Naive thymus-derived CD8-positive, alpha-beta T cell (primary cell): ENCODE measurements around the gene PREB. TPM values are rescaled to one million over a fixed set of nuclear protein-coding genes. Genes with fewer than 3 reads are reported as not detected.

Experiments
- ATAC-seq, 2 donors: fragments of 150-1000 bp; cut with Tn5 transposase in 1 of 2; sonication (Bioruptor Pico), chemical (Tn5 transposase) in 1 of 2; 1 replicate in 1 of 2; 2 replicates in 1 of 2; pipeline ENCODE4 v1.10.0; 2021; ENCODE audit warnings: mild to moderate bottlenecking in 2 of 2, moderate library complexity in 2 of 2
- POLR2A ChIA-PET: fragments of 350-600 bp; sonication (Branson Sonifier 250); formaldehyde crosslinking; loops from one replicate; lab custom pipeline; 2021; ENCODE audit warnings: antibody characterized with exemption; lab: Charles Lee
- DNase-seq, 10 donors: peaks; one replicate each; pipeline versions ENCODE4 v3.0.0 to v3.0.0-alpha.2; 2020 to 2022
- H3K27ac Mint-ChIP-seq, 10 donors: one replicate each; pipeline ENCODE4 v1.8.0; 2020 to 2022; ENCODE audit warnings: mild to moderate bottlenecking in 10 of 10, mixed read lengths in 10 of 10, moderate library complexity in 4 of 10, inconsistent platforms in 1 of 10
- H3K27me3 Mint-ChIP-seq, 5 donors: one replicate each; pipeline ENCODE4 v1.8.0; 2021 to 2022; ENCODE audit warnings: mixed read lengths in 5 of 5
- H3K36me3 Mint-ChIP-seq, 3 donors: one replicate each; pipeline ENCODE4 v1.8.0; 2020 to 2022; ENCODE audit warnings: mixed read lengths in 3 of 3, mild to moderate bottlenecking in 2 of 3, inconsistent platforms in 1 of 3
- H3K4me1 Mint-ChIP-seq, 4 donors: one replicate each; pipeline ENCODE4 v1.8.0; 2021 to 2022; ENCODE audit warnings: mixed read lengths in 4 of 4
- H3K4me3 Mint-ChIP-seq, 10 donors: one replicate each; pipeline ENCODE4 v1.8.0; 2020 to 2022; ENCODE audit warnings: mild to moderate bottlenecking in 10 of 10, mixed read lengths in 10 of 10, moderate library complexity in 6 of 10, inconsistent platforms in 1 of 10
- H3K9me3 Mint-ChIP-seq, 9 donors: one replicate each; pipeline ENCODE4 v1.8.0; 2020 to 2022; ENCODE audit warnings: mixed read lengths in 9 of 9, mild to moderate bottlenecking in 3 of 9, inconsistent platforms in 1 of 9, moderate library complexity in 1 of 9
- polyA plus RNA-seq, 3 donors: library from polyadenylated mRNA; unstranded; fragments of 300-500 nt; fragmentation: Illumina TruSeq; gene quantifications; one replicate each; pipeline ENCODE4 v1.2.3, GENCODE V29; 2021
- total RNA-seq, 8 experiments: library from RNA in 2 of 8; stranded (reverse) in 2 of 8; gene quantifications; one replicate each; pipeline ENCODE4 v1.2.3 and lab custom pipeline; 2021 to 2026

The PREB gene
- total and polyA plus RNA-seq, 5 experiments from 2014 or later: 35.9 to 58.4 (median 43.3) TPM

DNA sequence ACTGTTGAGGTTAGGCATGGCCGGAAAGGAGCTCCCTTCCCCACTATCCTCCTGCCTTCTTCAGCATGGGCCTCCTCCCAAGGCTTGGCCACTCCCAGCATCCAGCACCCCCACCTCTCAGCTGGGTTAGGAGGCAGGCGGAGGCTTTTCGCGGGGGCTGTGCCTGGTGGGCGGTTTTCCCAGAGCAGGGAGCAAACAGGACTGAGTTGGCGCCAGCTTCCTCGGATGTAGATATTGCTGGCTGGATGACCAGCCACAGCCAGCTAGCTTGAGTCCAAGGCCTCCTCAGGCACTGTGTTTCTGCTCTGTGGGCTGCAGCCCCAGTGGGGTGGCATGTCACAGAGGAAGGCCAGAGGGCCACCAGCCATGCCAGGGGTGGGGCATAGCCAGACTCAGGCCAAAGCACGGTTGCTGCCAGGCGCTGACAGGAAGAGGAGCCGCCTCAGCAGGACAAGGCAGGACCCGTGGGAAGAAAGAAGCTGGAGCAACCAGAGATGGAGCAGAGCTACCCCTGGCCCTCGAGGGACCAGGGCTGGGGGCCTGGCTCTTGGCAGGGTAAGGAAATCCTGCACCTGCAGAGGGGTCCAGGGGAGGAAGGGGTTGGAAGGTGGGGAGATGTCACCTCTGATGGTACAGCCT is 14.5 kb upstream of the PREB start, which contains the start of gene TCF23:
Gene TCF23, plus strand, starts transcription at position 204 of the 639 bp plus-strand sequence. Its CDS starts 130 bp downstream, at position 334.
- H3K36me3 Mint-ChIP-seq: no peaks in the 10 kb centered on the region
- no peak within 1 kb of the TSS for H3K27ac Mint-ChIP-seq
- peaks cover 0 to 17% (median 11%) of the 10 kb centered on the region in 5 donors for H3K27me3 Mint-ChIP-seq
- no peaks in the 10 kb centered on the region for H3K9me3 Mint-ChIP-seq
- POLR2A ChIA-PET: no interaction called here
- no peak for ATAC-seq
- no peak within 1 kb of the TSS for H3K4me3 Mint-ChIP-seq
- H3K4me1 Mint-ChIP-seq: peaks cover 0 to 2% (median 0%) of the 10 kb centered on the region in 4 donors
- no peak for DNase-seq

DNA sequence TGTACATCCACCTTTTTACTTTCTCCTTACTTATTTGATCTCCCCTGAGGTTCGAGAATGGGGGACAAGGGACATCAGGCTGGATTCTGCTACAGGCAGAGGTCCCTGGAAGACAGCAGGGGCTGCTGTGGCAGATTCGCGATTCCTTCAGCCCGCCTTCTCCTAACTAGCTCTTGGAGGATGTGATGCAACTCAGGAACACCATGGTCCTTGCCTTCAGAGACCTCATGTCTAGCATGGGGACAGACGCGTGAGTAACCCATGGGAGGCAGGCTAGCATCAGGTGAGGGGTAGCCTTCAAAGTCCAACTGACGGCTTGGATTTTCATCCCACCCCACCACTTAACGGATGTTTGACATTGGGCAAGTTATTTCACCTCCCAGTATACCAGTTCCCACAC is 13.5 kb upstream of the PREB start:
- Mint-ChIP-seq H3K9me3 (peaks cover 0 to 2% (median 0%) of the 10 kb centered on the region in 9 donors), H3K27ac (no peak overlapping the region), H3K27me3 (peaks cover 0 to 19% (median 11%) of the 10 kb centered on the region in 5 donors), H3K36me3 (peaks cover 0 to 5% (median 0%) of the 10 kb centered on the region in 3 donors), H3K4me3 (no peak overlapping the region), H3K4me1 (peaks cover 0 to 2% (median 0%) of the 10 kb centered on the region in 4 donors)
- ATAC-seq: no peak
- POLR2A ChIA-PET: no interaction called here
- no peak for DNase-seq

DNA sequence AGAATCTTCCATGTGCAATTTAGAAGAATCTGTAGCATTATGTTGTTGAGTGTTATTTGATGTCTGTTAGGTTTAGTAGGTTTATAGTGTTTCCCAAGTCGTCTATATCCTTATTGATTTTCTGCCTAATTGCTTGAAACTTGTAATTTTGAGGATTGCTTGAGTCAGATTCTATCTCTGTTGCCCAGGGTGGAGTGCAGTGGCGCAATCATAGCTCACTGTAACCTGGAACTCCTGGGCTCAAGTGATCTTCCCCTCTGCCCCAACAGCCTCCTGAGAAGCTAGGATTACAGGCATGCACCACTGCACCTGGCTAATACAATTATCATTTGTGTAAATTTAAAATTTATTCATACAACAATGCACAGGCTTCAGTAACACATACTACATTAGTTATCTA is 11.2 kb upstream of the PREB start:
- no peak overlapping the region for H3K4me3 Mint-ChIP-seq
- H3K27ac Mint-ChIP-seq: no peak overlapping the region
- peaks cover 0 to 4% (median 0%) of the 10 kb centered on the region in 9 donors for H3K9me3 Mint-ChIP-seq
- H3K36me3 Mint-ChIP-seq: peaks cover 0 to 5% (median 0%) of the 10 kb centered on the region in 3 donors
- H3K4me1 Mint-ChIP-seq: peaks cover 0 to 2% (median 0%) of the 10 kb centered on the region in 4 donors
- ATAC-seq: no peak
- POLR2A ChIA-PET: no interaction called here
- DNase-seq: no peak
- peaks cover 0 to 19% (median 11%) of the 10 kb centered on the region in 5 donors for H3K27me3 Mint-ChIP-seq

DNA sequence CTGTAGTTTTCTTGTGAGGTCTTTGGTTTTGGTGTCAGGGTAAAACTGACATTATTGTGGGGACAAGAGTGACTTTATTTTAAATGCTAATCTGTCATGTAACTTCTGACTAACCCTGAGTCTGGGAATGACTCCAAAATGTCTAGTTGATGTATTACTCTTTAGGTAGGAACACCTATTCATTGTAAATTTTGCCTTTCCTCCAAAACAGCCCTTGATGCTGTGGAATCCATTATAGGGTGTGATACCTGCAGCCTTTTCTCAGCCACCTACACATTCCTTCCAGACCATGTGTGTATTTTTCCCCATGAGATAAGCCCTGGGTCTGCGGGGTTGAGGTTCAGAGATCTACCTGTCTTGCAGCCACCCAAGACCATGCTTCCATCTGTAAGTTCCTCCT is 8.8 kb upstream of the PREB start:
- Mint-ChIP-seq H3K27ac (no peak overlapping the region), H3K36me3 (peaks cover 0 to 5% (median 0%) of the 10 kb centered on the region in 3 donors), H3K4me1 (peaks cover 0 to under 1% (median 0%) of the 10 kb centered on the region in 4 donors), H3K27me3 (peaks cover 0 to 18% (median 7%) of the 10 kb centered on the region in 5 donors), H3K9me3 (peaks cover 0 to 4% (median 0%) of the 10 kb centered on the region in 9 donors), H3K4me3 (no peak overlapping the region)
- no peak for ATAC-seq
- POLR2A ChIA-PET: no interaction called here
- DNase-seq: no peak

DNA sequence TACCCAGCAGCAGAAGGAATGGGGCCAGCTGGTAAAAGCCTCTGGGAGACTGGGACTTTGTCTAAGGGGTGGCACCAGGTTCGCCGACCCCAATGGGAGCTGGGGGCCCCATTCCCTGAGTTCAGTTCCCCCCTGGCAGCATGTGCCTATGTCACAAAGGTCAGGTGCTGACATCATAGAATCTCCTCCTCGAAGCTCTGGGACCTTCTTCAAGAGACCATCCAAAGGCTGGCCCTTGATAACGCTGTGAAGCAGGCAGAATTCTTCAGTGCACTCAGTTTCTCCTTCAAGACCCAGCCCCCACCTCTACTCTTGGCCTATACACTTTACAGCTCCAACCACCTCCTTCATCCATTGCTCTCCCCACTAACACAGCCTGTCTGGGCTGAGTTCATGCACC is 4.9 kb upstream of the PREB start, which contains the start of gene PRR30:
Gene PRR30, minus strand, starts transcription at position 101 of the 400 bp plus-strand sequence. CDS start 1,081 bp downstream, outside the sequence.
- DNase-seq: no peak
- peaks cover 2 to 5% (median 4%) of the 10 kb centered on the region in 4 donors for H3K4me1 Mint-ChIP-seq
- H3K4me3 Mint-ChIP-seq: peak within 1 kb of the TSS in 1 of 10 donors; percentile 50
- H3K36me3 Mint-ChIP-seq: peaks cover 0 to 5% (median 1%) of the 10 kb centered on the region in 3 donors
- H3K9me3 Mint-ChIP-seq: peaks cover 0 to 4% (median 0%) of the 10 kb centered on the region in 9 donors
- peaks cover 0 to 3% (median 0%) of the 10 kb centered on the region in 5 donors for H3K27me3 Mint-ChIP-seq
- H3K27ac Mint-ChIP-seq: no peak within 1 kb of the TSS
- POLR2A ChIA-PET: no interaction called here
- no peak for ATAC-seq

DNA sequence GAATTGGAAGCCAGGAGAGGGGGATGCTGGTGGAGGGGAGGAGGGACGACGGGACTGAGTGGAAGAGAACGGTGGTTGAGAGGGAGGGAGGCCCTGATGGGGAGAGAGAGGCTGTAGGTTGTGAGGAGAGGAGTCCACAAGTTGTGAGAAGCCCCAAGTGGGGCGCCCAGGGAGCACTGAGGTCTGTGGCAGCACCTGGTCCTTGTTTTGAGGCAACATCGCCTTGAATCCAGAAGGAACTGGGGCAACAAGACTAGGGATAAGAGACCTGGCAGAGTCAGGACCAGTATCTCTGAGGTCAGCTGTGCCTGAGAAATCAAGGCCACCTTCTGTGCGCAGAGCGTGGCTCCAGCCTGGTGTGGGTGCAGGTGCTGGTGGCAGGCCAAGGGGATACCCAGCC is 3.7 kb upstream of the PREB start:
- Mint-ChIP-seq H3K27me3 (peaks cover 0 to 3% (median 0%) of the 10 kb centered on the region in 5 donors), H3K4me3 (peak overlapping the region in 1 of 10 donors; percentile 50), H3K9me3 (peaks cover 0 to 4% (median 0%) of the 10 kb centered on the region in 9 donors), H3K27ac (peak overlapping the region in 2 of 10 donors; percentile 25 to 70), H3K36me3 (peaks cover 0 to 1% (median 0%) of the 10 kb centered on the region in 3 donors), H3K4me1 (peaks cover 9 to 14% (median 12%) of the 10 kb centered on the region in 4 donors)
- POLR2A ChIA-PET: no interaction called here
- DNase-seq (no peak), ATAC-seq (no peak)

DNA sequence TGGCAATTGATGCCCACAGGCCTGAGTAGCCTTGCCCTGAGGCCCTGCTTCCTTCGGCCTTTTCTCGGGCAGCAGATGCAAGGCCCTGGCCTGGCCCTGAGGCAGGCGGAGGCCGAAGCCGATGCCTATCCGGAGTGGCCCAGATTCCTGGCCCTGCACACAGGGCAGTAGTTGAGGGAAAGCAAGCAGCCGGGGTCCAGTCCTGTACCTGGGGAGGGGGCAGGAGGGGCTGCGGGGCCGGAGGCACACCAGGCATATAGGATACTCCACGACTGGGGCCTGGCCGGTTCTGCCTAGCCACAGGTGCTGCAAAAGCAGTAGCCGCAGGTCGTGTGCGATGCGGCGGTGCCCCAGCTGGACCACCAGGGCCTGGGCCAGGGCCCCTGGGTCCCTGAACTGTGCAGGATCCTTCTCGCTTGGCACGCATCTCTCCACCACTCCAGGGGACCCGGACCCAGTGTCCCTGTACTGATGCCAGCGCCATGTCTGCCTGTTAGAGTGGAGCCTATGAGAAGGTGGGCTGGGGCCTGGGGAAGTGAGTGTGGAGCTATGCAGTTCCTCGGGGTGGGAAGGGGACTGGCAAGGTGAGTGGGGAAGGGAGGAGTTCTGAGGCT is 3.0 kb upstream of the PREB start:
- Mint-ChIP-seq H3K4me3 (no peak overlapping the region), H3K27ac (peak overlapping the region in 1 of 10 donors; percentile 9)

DNA sequence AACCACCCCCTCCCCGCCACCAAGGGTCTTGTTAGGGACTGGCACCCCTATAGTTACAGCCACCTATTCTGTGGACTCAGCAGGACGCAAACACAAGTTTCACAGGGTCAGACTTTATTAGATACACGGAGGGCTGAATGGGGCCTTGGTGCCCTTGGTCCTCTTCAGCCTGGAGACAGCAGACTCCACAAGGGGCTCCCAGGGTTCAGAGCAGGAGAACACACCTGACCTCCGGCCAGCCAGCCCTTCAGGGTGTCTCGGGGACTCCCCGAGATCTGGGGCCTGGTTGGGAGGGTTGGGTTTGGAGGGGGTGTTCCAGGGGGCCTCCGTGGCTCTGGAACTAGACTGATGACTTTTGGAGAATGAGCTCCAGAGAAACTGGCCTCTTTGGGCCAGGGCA is 2.3 kb upstream of the PREB start:
- peak overlapping the region in 1 of 10 donors; percentile 4 for H3K4me3 Mint-ChIP-seq
- H3K36me3 Mint-ChIP-seq: peaks cover 0 to 11% (median 1%) of the 10 kb centered on the region in 3 donors
- POLR2A ChIA-PET: interaction anchor here (0.7 to 1.3 kb wide), 2 partner anchors 13 to 103 kb away, joined by 3 to 4 read pairs; partner anchors contain the start of gene ABHD1
- H3K27ac Mint-ChIP-seq: peak overlapping the region in 2 of 10 donors; percentile 9 to 27
- H3K27me3 Mint-ChIP-seq: no peaks in the 10 kb centered on the region
- DNase-seq (no peak), ATAC-seq (no peak)
- peaks cover 15 to 21% (median 20%) of the 10 kb centered on the region in 4 donors for H3K4me1 Mint-ChIP-seq
- peaks cover 0 to 2% (median 0%) of the 10 kb centered on the region in 9 donors for H3K9me3 Mint-ChIP-seq

More for the DNA sequence above, 3.0 kb upstream of the PREB start:
- Mint-ChIP-seq H3K27me3 (no peaks in the 10 kb centered on the region), H3K9me3 (peaks cover 0 to 2% (median 0%) of the 10 kb centered on the region in 9 donors), H3K36me3 (peaks cover 0 to 5% (median 1%) of the 10 kb centered on the region in 3 donors), H3K4me1 (peaks cover 15 to 21% (median 19%) of the 10 kb centered on the region in 4 donors)
- no peak for ATAC-seq
- no peak for DNase-seq
- POLR2A ChIA-PET: interaction anchor here (0.7 kb wide), 1 partner anchor 14 kb away, joined by 3 read pairs; the partner anchor contains the start of gene ABHD1

DNA sequence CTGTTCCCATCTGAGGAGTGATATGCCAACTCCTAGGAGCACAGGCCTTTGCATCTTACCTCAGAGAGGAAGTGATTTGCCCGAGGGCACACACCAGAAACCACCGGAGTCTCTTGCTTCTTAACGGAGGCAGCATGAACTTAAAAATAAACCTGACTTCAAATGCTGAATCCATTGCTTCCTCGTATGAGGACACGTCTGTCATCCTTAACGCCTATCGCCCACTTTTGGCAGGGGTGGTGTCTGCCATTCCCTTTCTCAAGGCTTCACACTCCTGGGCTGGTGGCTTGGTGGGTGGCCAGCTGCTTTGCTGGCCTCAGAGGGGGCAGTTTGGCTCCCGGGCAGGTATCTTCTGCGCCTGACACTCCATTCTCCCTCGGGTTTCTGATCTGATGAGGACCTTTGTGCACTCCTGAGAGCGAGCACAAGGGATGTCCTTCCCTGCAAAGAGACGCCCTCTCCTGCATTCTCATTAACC is 1.1 kb upstream of the PREB start:
- Mint-ChIP-seq H3K4me1 (peaks cover 16 to 29% (median 23%) of the 10 kb centered on the region in 4 donors), H3K36me3 (peaks cover 0 to 21% (median 1%) of the 10 kb centered on the region in 3 donors), H3K27ac (peak overlapping the region in 9 of 10 donors; percentile 31 to 98 (median 81)), H3K9me3 (peaks cover 0 to 2% (median 0%) of the 10 kb centered on the region in 9 donors), H3K27me3 (no peaks in the 10 kb centered on the region), H3K4me3 (peak overlapping the region; percentile 65 to 98 (median 95))
- DNase-seq (no peak), ATAC-seq (no peak)
- POLR2A ChIA-PET: interaction anchor here (0.6 to 5.0 kb wide), 4 partner anchors 12 to 1260 kb away, joined by 3 to 55 read pairs (median 6); partner anchors contain the start of genes ABHD1 and OST4

DNA sequence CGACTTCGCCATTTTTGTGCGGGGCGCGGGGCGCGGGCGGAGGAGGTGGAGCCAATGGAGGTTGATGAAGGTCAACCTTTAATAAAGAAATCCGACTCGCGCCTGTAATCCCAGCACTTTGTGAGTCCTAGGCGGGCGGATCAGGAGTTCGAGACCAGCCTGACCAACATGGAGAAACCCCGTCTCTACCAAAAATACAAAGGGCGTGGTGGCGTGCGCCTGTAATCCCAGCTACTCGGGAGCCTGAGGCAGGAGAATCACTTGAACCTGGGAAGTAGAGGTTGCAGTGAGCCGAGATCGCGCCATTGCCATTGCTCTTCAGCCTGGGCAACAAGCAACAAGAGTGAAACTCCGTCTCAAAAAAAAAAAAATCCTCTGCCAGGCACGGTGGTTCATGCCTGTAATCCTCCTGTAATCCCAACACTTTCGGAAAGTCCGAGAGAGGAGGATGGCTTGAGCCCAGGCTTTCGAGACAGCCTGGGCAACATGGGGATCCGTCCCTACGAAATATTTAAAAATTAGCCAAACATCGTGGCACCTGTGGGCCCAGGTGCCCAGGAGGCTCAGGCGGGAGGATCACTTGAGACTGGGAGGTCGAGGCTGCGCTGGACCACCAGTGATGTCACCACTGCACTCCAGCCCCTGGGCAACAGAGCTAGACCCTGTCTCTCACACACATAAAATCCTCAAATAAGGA is 493 bp upstream of the PREB start:
- ATAC-seq: no peak
- no peak for DNase-seq
- POLR2A ChIA-PET: interaction anchor here (0.6 to 5.0 kb wide), 11 partner anchors 11 to 1445 kb away, joined by 3 to 55 read pairs (median 4); partner anchors contain the start of genes ABHD1, AGBL5, KHK and OST4
- Mint-ChIP-seq H3K9me3 (peaks cover 0 to 2% (median 0%) of the 10 kb centered on the region in 9 donors), H3K4me3 (peak overlapping the region; percentile 90 to 98 (median 96)), H3K27me3 (no peaks in the 10 kb centered on the region), H3K4me1 (peaks cover 16 to 34% (median 23%) of the 10 kb centered on the region in 4 donors), H3K36me3 (peaks cover 0 to 26% (median 1%) of the 10 kb centered on the region in 3 donors), H3K27ac (peak overlapping the region; percentile 57 to 98 (median 97))

DNA sequence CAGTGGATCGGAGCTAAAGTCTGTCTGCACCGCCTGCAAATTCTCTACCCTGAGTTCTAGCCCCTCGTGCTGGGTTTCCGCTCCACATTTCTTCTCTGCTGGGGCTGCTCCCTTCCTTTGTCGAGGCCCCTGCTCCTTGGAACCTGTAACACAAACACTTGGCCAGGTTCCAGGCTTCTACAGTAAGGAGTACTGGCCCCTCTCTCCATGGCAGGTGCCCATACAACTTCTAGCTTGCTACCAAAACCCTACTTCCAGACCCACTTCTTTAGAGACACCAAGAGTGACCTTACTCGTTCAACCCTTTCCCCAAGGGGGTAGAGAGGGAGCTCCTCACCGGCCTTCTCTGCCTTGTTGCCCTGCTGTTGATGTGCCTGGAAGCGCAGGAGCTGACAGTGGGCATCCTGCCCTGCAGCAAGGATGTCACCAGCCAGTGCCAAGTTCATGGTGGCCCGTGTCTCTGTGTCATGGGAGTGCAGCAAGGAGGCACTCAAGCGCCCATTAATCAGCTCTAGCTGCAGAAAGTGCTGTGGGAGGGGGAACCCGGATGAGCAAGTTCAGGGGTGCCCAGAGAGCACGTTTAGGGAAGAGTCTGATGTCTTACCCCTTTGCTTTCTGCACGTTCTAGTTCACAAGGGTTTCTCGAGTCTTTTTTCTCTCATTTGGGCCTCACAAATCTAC is 1.1 kb downstream of the PREB start:
- POLR2A ChIA-PET: interaction anchor here (1.1 to 5.0 kb wide), 8 partner anchors 7 to 246 kb away, joined by 3 to 55 read pairs (median 4); partner anchors contain the start of genes ABHD1, AGBL5, KHK and OST4
- H3K4me3 Mint-ChIP-seq: peak overlapping the region; percentile 85 to 98 (median 96)
- no peak for ATAC-seq
- peak overlapping the region; percentile 74 to 97 (median 88) for H3K27ac Mint-ChIP-seq
- no peaks in the 10 kb centered on the region for H3K27me3 Mint-ChIP-seq
- no peak for DNase-seq
- H3K9me3 Mint-ChIP-seq: peaks cover 0 to 2% (median 0%) of the 10 kb centered on the region in 9 donors
- H3K36me3 Mint-ChIP-seq: peaks cover 0 to 35% (median 1%) of the 10 kb centered on the region in 3 donors
- H3K4me1 Mint-ChIP-seq: peaks cover 19 to 37% (median 25%) of the 10 kb centered on the region in 4 donors
